Skeletal muscle satellite cell (primary cell): Measurements from ENCODE around the gene TOLLIP.
"Not testable (repeated sequence)": the region's sequence is repeated elsewhere in the genome, so short reads cannot be mapped to it uniquely, and the experiment has no call there.

ENCODE experiments used
- H3K27me3 ChIP-seq: 2 replicates; pipeline ENCODE4 v1.7.0; 2013; ENCODE audit warnings: low read length; ENCODE audit not compliant: control insufficient read depth, insufficient read depth
- H3K36me3 ChIP-seq: 2 replicates; pipeline ENCODE4 v1.7.0; 2013; ENCODE audit warnings: mild to moderate bottlenecking, control low read depth, low read length; ENCODE audit not compliant: insufficient read depth
- H3K4me1 ChIP-seq: 2 replicates; pipeline ENCODE4 v1.7.0; 2013; ENCODE audit warnings: low read length; ENCODE audit not compliant: control insufficient read depth, insufficient read depth
- H3K4me2 ChIP-seq: 2 replicates; pipeline ENCODE4 v1.7.0; 2013; ENCODE audit warnings: mild to moderate bottlenecking, low read length
- H3K4me3 ChIP-seq: 2 replicates; pipeline ENCODE4 v1.7.0; 2013; ENCODE audit warnings: low read length
- H3K9ac ChIP-seq: 2 replicates; pipeline ENCODE4 v1.7.0; 2013; ENCODE audit warnings: mild to moderate bottlenecking, low read depth, low read length, moderate library complexity
- H3K9me3 ChIP-seq: replicated peaks from 2 replicates; pipeline ENCODE4 v1.7.0; 2013; ENCODE audit warnings: mild to moderate bottlenecking, control low read depth, low read length

TOLLIP gene

DNA sequence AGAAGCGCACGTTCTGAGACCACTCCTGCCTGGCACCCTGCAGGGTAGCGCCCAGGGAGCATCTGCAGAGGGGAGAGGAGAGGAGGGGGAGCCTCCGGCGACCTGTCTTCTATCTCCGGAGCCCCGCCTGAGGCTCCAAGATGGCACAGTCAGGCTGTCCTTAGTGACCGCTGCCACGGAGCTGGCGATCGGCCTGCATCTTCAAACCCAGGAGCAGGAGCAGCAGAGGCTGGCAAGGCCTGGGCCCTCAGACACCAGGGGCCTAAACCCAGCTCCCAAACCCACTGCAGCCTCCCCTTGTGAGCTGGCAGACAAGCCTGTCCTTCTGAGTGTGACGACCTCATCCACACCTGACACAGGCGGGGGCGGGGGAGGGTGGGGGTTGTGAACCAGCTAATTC is 34.9 kb downstream of the TOLLIP start:
- Histone ChIP-seq H3K9ac (no peak overlapping the region), H3K4me1 (no peaks in the 10 kb centered on the region), H3K4me3 (no peak overlapping the region), H3K27me3 (no peaks in the 10 kb centered on the region), H3K4me2 (no peak overlapping the region), H3K9me3 (no peaks in the 10 kb centered on the region), H3K36me3 (peaks cover 31% of the 10 kb centered on the region)

DNA sequence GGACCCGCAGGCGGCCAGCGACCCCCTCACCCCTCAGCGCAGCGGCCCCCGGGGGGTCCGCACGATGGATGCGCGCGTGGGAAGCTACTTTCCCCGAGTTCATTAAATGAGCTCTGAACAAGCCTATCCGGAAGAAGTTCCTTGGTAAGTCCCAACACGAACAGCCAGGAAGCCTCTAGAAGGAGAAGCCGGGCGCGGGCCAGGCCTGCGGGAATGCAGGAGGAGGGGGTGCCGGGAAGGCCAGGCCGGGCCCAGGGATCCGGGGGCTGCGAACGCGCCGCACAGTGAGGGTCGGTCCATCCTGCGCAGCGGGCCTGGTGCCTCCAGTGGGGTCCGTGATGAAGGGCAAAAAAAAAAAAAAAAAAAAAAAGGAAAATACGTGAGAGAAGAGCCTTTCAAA is 36.9 kb downstream of the TOLLIP start:
- Histone ChIP-seq H3K4me2 (no peak overlapping the region), H3K4me1 (no peaks in the 10 kb centered on the region), H3K4me3 (no peak overlapping the region), H3K36me3 (peaks cover 26% of the 10 kb centered on the region), H3K9me3 (no peaks in the 10 kb centered on the region), H3K9ac (no peak overlapping the region), H3K27me3 (no peaks in the 10 kb centered on the region)

DNA sequence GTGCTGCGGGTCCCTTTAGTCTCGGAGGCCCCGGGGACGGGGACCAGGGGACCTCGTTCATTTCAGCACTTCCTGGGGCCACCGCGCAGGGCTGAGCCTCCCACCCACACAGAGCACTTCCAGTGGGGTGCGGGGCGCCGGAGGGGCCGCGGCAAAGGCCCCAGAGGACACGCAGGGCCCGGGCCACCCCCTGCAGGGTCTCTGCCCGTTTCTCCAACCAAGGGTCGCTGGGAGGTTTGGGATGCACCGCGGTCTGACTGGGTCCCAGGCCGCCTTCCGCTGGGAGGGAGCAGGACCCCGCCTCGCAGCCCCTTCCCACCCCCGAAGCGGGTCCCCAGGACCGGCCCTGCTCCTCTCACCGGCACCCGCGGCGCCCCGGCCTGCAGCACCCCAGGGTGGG is 37.5 kb downstream of the TOLLIP start:
- Histone ChIP-seq H3K4me1 (no peaks in the 10 kb centered on the region), H3K4me3 (no peak overlapping the region), H3K36me3 (peaks cover 24% of the 10 kb centered on the region), H3K9me3 (no peaks in the 10 kb centered on the region), H3K9ac (no peak overlapping the region), H3K4me2 (no peak overlapping the region), H3K27me3 (no peaks in the 10 kb centered on the region)

DNA sequence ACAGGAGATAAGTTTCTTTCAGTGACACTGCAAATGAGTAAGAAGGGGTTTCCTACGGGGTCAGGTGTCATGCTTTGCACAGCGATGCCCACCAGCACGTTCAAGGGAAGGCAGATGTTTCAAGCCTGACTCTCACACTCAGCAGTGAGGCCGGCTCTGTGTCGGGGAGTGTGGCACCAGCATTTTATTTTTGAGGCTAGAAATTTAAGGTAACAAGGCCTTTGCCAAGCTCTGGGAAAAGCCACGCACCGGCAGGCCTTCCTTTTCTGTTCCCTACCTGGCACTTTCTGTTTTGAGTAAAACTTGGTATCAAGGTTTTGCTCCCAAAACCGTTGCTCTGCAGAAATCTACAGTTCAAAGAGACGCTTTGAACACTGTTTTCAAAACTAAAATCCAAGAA is 38.0 kb downstream of the TOLLIP start:
- Histone ChIP-seq H3K4me1 (no peaks in the 10 kb centered on the region), H3K4me2 (no peak overlapping the region), H3K9me3 (no peaks in the 10 kb centered on the region), H3K4me3 (no peak overlapping the region), H3K27me3 (no peaks in the 10 kb centered on the region), H3K36me3 (peaks cover 19% of the 10 kb centered on the region), H3K9ac (no peak overlapping the region)

DNA sequence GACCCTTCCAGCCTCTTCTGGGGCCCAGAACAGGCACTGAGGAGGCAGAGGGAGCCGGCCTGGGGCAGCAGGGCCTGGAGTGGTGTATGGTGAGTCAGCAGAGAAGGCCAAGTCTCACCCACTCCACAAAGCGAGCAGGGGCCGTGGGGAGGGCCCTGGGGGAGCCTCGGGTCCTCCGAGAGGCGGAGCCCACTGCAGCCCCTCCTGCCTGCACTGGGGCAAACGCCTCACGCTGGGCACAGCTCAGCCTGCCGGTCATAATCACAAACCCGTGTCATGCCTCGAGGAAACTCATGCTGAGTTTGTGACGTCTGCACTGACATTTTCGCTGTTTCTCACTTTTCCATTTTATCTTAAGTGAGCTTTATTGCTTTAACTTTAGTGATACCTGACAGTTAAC is 38.4 kb downstream of the TOLLIP start:
- H3K4me2 ChIP-seq = no peak overlapping the region
- no peaks in the 10 kb centered on the region for H3K27me3 ChIP-seq
- H3K4me1 ChIP-seq = no peaks in the 10 kb centered on the region
- H3K4me3 ChIP-seq = no peak overlapping the region
- H3K9ac ChIP-seq = no peak overlapping the region
- H3K36me3 ChIP-seq = peaks cover 15% of the 10 kb centered on the region
- H3K9me3 ChIP-seq = no peaks in the 10 kb centered on the region

DNA sequence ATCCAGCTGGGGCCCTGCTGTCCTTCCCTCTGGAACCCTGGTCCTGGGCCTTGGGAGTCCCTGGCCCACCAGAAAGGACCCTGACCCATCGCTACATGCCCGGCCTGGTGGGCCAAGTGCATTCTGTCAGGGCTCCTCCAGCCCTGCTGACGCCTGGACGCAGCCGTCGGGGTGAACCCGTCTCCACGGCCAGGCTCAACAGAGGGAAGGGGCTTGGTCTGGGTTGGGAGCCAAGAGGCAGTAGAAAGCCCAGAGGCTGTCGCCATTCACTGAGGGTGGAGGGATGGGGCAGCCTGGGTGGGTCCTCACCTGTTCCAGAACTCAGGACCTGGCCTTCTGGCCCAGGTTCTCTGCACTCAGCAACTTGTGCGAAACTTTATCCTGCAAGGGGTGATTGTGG is 39.0 kb downstream of the TOLLIP start:
- Histone ChIP-seq H3K9ac (no peak overlapping the region), H3K4me1 (no peaks in the 10 kb centered on the region), H3K4me2 (no peak overlapping the region)

DNA sequence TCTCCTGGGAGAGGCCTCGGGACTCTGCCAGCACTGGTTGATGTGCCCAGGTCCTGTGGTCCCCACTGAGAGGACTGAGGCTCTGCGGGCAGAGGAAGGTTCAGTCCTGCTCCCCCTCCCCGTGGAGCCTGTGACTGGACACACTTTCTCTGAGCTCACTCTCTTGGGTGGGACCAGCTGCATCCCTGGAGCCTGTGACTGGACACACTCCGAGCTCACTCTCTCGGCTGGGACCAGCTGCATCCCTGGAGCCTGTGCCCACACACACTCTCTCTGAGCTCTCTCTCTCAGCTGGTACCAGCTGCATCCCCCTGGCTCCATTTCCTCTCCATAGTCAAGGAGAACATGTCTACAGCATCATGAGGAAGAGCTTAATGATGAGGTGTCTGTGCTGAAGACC is 39.5 kb downstream of the TOLLIP start:
- Histone ChIP-seq H3K9ac (no peak overlapping the region), H3K36me3 (peaks cover 5% of the 10 kb centered on the region), H3K4me3 (no peak overlapping the region), H3K4me2 (no peak overlapping the region), H3K27me3 (no peaks in the 10 kb centered on the region), H3K4me1 (no peaks in the 10 kb centered on the region), H3K9me3 (no peaks in the 10 kb centered on the region)

More for the DNA sequence above, 39.0 kb downstream of the TOLLIP start:
- Histone ChIP-seq H3K27me3 (no peaks in the 10 kb centered on the region), H3K36me3 (peaks cover 10% of the 10 kb centered on the region), H3K4me3 (no peak overlapping the region), H3K9me3 (no peaks in the 10 kb centered on the region)

DNA sequence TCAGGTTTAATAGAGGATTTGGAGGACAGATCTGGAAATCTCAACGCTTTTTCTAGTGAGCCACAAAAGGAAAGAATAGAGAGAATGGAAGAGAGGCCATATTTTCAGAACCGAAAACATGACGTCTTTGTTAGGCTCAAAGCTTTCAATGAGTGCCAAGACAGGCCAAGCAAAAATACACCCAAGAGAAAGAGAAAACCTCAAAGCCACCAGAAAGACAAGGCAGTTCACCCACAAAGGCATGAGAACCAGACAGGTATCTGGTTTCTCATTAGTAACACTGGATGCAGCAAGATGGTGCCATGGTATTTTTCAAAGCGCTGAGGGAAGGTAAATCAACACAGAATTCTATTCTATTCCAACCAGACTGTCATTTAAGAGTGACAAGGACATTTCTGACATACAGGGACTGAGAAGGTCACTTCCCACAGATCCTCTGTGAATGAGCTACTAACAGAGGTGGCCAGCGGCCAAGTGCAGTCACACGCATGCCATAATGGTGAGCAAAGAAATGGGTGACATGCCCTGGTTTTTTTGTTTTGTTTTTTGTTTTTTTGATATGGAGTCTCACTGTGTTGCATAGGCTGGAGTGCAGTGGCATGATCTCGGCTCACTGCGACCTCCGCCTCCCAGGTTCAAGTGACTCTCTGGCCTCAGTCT is 41.9 kb downstream of the TOLLIP start:
- H3K4me3 ChIP-seq = no peak overlapping the region
- H3K4me1 ChIP-seq = peaks cover 6% of the 10 kb centered on the region

DNA sequence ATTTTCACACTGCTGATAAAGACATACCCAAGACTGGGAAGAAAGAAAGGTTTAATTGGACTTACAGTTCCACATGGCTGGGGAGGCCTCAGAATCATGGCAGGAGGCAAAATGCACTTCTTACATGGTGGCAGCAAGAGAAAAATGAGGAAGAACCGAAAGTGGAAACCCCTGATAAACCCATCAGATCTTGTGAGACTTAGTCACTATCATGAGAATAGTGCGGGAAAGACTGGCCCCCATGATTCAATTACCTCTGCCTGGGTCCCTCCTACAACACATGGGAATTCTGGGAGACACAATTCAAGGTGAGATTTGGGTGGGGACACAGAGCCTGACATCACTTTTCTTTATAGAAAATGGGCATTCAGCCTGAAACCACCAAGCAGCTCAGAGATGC is 42.5 kb downstream of the TOLLIP start:
- H3K9me3 ChIP-seq, H3K4me3 ChIP-seq, H3K4me2 ChIP-seq, H3K36me3 ChIP-seq, H3K27me3 ChIP-seq, H3K9ac ChIP-seq: not testable (repeated sequence)
- H3K4me1 ChIP-seq = peaks cover 11% of the 10 kb centered on the region

More for the DNA sequence above, 41.9 kb downstream of the TOLLIP start:
- no peaks in the 10 kb centered on the region for H3K9me3 ChIP-seq
- H3K36me3 ChIP-seq = no peaks in the 10 kb centered on the region
- no peak overlapping the region for H3K9ac ChIP-seq
- H3K4me2 ChIP-seq = no peak overlapping the region
- no peaks in the 10 kb centered on the region for H3K27me3 ChIP-seq

DNA sequence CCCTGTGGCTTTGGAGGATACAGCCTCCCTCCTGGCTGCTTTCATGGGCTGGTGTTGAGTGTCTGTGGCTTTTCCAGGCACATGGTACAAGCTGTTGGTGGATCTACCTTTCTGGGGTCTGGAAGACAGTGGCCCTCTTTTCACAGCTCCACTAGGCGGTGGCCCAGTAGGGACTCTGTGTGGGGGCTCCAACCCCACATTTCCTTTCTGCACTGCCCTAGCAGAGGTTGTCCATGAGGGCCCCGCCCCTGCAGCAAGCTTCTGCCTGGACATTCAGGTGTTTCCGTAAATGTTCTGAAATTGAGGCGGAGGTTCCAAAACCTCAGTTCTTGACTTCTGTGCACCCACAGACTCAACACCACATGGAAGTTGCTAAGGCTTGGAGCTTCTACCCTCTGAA is 44.0 kb downstream of the TOLLIP start:
- peaks cover 17% of the 10 kb centered on the region for H3K4me1 ChIP-seq

DNA sequence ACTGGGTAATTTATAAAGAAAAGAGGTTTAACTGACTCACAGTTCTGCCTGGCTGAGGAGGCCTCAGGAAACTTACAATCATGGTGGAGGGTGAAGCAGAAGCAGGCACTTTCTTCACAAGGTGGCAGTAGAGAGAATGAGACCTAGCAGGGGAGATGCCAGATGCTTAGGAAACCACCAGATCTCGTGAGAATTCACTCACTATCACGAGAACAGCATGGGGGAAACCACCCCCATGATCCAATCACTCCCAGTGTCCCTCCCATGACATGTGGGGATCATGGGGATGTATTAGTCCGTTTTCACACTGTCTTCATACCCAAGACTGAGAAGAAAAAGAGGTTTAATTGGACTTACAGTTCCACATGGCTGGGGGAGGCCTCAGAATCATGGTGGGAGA is 45.0 kb downstream of the TOLLIP start:
- H3K36me3 ChIP-seq, H3K4me3 ChIP-seq, H3K4me2 ChIP-seq, H3K27me3 ChIP-seq, H3K9ac ChIP-seq, H3K9me3 ChIP-seq: not testable (repeated sequence)
- peaks cover 17% of the 10 kb centered on the region for H3K4me1 ChIP-seq

More for the DNA sequence above, 44.0 kb downstream of the TOLLIP start:
- H3K9ac ChIP-seq, H3K4me2 ChIP-seq, H3K36me3 ChIP-seq, H3K27me3 ChIP-seq, H3K9me3 ChIP-seq, H3K4me3 ChIP-seq: not testable (repeated sequence)

DNA sequence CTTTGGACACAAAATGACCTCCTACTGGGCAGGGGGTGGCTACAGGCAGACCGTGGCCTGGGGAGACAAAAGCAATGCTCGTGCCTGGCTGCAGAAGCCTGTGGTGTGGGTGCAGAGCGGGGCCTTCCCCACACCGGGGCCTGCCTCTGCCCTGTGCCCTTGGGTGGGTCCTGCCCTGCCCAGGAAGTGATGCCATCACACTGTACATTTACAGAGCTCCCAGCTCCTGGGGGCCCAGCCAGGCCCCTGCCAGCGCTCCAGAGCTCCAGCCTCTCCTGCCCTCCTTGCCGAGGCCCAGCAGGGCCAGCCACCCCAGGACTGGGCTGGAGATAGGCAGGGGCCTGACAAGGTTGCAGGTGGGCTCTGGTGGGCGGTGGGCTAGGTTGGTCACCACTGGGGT is 46.4 kb downstream of the TOLLIP start:
- H3K4me2 ChIP-seq = peak overlapping the region; percentile 93
- H3K4me1 ChIP-seq = peaks cover 17% of the 10 kb centered on the region
- H3K27me3 ChIP-seq = no peaks in the 10 kb centered on the region
- H3K9me3 ChIP-seq = no peaks in the 10 kb centered on the region
- no peaks in the 10 kb centered on the region for H3K36me3 ChIP-seq
- H3K9ac ChIP-seq = peak overlapping the region; percentile 41
- peak overlapping the region; percentile 74 for H3K4me3 ChIP-seq
